ENCODE results near the gene PHLPP1.
A peak's percentile ranks its signal among the peaks of the same experiment; 100 is the strongest.

The PHLPP1 gene

GRCh38 chr18:62988471-62988870, 273.1 kb downstream of the PHLPP1 start:
- DNase-seq = no peak

- DNase-seq = no peak
Observed at GRCh38 chr18:62989195-62989594, 273.9 kb downstream of the PHLPP1 start.

GRCh38 chr18:62990653-62991052, 275.3 kb downstream of the PHLPP1 start:
- DNase-seq = no peak

- no peak for DNase-seq
Observed at GRCh38 chr18:62991389-62991788, 276.0 kb downstream of the PHLPP1 start.

- DNase-seq = no peak
Observed at GRCh38 chr18:62991959-62992358, 276.6 kb downstream of the PHLPP1 start.

GRCh38 chr18:62992877-62993365, 277.6 kb downstream of the PHLPP1 start:
- no peak for DNase-seq

GRCh38 chr18:62996566-62996965, 281.2 kb downstream of the PHLPP1 start:
- DNase-seq = no peak

- DNase-seq = no peak
Observed at GRCh38 chr18:62997076-62997475, 281.7 kb downstream of the PHLPP1 start.

- DNase-seq = no peak
Observed at GRCh38 chr18:62998443-62998842, 283.1 kb downstream of the PHLPP1 start.

- DNase-seq = no peak
Observed at GRCh38 chr18:62999392-62999791, 284.1 kb downstream of the PHLPP1 start.

- no peak for DNase-seq
Observed at GRCh38 chr18:62999921-63000320, 284.6 kb downstream of the PHLPP1 start.

- DNase-seq = no peak
Observed at GRCh38 chr18:63000839-63001238, 285.5 kb downstream of the PHLPP1 start.

- DNase-seq = no peak
Observed at GRCh38 chr18:63001861-63002260, 286.5 kb downstream of the PHLPP1 start.

- no peak for DNase-seq
Observed at GRCh38 chr18:63002305-63002704, 287.0 kb downstream of the PHLPP1 start.

GRCh38 chr18:63002803-63003445, 287.6 kb downstream of the PHLPP1 start:
- no peak for DNase-seq

GRCh38 chr18:63003899-63004298, 288.6 kb downstream of the PHLPP1 start:
- DNase-seq = no peak

GRCh38 chr18:63004466-63005089, 289.2 kb downstream of the PHLPP1 start:
- no peak for DNase-seq

GRCh38 chr18:63005306-63005705, 290.0 kb downstream of the PHLPP1 start:
- DNase-seq = no peak

- no peak for DNase-seq
Observed at GRCh38 chr18:63007231-63007630, 291.9 kb downstream of the PHLPP1 start.

GRCh38 chr18:63016270-63016669, 300.9 kb downstream of the PHLPP1 start:
- DNase-seq = peak; percentile 57

- DNase-seq = no peak
Observed at GRCh38 chr18:63017076-63017475, 301.7 kb downstream of the PHLPP1 start.

- DNase-seq = no peak
Observed at GRCh38 chr18:63017977-63018376, 302.6 kb downstream of the PHLPP1 start.

GRCh38 chr18:63022429-63023022, 307.2 kb downstream of the PHLPP1 start:
- DNase-seq = no peak
